ENCODE results near the gene ARHGAP23. TPM values are rescaled to one million over a fixed set of nuclear protein-coding genes. Genes with fewer than 3 reads are reported as not detected.
A peak's percentile ranks its signal among the peaks of the same experiment; 100 is the strongest.

ARHGAP23 gene
- polyA plus RNA-seq, 3 donors: 0.03 to 0.21 (median 0.09) TPM

GRCh38 chr17:38424297-38424972, 3.8 kb upstream of the ARHGAP23 start:
- no peak overlapping the region for H3K27ac ChIP-seq (ENCODE audit: low read depth in 1 of 2, low read length in 2 of 2)
- DNase-seq: no peak
- WGBS (ENCODE audit: insufficient coverage): 69% methylated on average over 3 of the region's 6 CpGs
- Mint-ChIP-seq H3K4me3 (peak overlapping the region in 1 of 2 donors; percentile 81), H3K36me3 (no peaks in the 10 kb centered on the region), H3K27me3 (ENCODE audit: low read depth in 3 of 3) (peaks cover 34 to 64% (median 53%) of the 10 kb centered on the region in 3 donors), H3K27ac (peak overlapping the region in 4 of 7 donors; percentile 3 to 64 (median 22)), H3K9me3 (peaks cover 0 to 2% (median 0%) of the 10 kb centered on the region in 7 donors), H3K4me1 (peaks cover 37% of the 10 kb centered on the region)
- no peaks in the 10 kb centered on the region for H3K79me2 ChIP-seq (ENCODE audit: insufficient read depth, low read length)
- no peak overlapping the region for H3K9ac ChIP-seq (ENCODE audit: insufficient read depth, low read length, poor library complexity, severe bottlenecking)
- no peak overlapping the region for H3K4me2 ChIP-seq (replicated peaks; ENCODE audit: extremely low read depth, low read length, poor library complexity, severe bottlenecking)
- intact Hi-C loops (cut with micrococcal nuclease): loop anchor here in 1 of 2 donors (10.0 kb wide), 1 partner anchor 60 kb away; no protein-coding TSS in a partner anchor
- H3K9me3 ChIP-seq (replicated peaks in 1 of 2; ENCODE audit: control insufficient read depth in 1 of 2, insufficient read depth in 1 of 2, low read length in 2 of 2): no peaks in the 10 kb centered on the region
- no peak overlapping the region for H3K4me3 ChIP-seq (replicated peaks in 1 of 3; ENCODE audit: low read depth in 2 of 3, low read length in 3 of 3)
- peak overlapping the region; percentile 29 for H2AFZ ChIP-seq (ENCODE audit: insufficient read depth, low read depth, low read length, poor library complexity, severe bottlenecking)
- H4K20me1 ChIP-seq (ENCODE audit: insufficient read depth, low read length): no peaks in the 10 kb centered on the region
- H3K4me1 ChIP-seq (ENCODE audit: control insufficient read depth in 1 of 2, insufficient read depth in 2 of 2, low read length in 2 of 2): peaks cover 26 to 35% of the 10 kb centered on the region in 2 donors
- TF ChIP-seq CTCF (IDR thresholded peaks at IDR 0.05): no peak
- peaks cover 3 to 37% of the 10 kb centered on the region in 2 donors for H3K27me3 ChIP-seq (ENCODE audit: control insufficient read depth in 2 of 2, insufficient read depth in 2 of 2, low read length in 2 of 2)
- no peaks in the 10 kb centered on the region for H3K36me3 ChIP-seq (replicated peaks in 1 of 2; ENCODE audit: control insufficient read depth in 1 of 2, insufficient read depth in 2 of 2, low read length in 2 of 2)

GRCh38 chr17:38425031-38425430, 3.2 kb upstream of the ARHGAP23 start:
- Mint-ChIP-seq H3K4me3 (peak overlapping the region in 1 of 2 donors; percentile 81), H3K36me3 (no peaks in the 10 kb centered on the region), H3K27ac (peak overlapping the region in 5 of 7 donors; percentile 3 to 43 (median 19)), H3K27me3 (ENCODE audit: low read depth in 3 of 3) (peaks cover 30 to 58% (median 47%) of the 10 kb centered on the region in 3 donors), H3K4me1 (peaks cover 43% of the 10 kb centered on the region), H3K9me3 (peaks cover 0 to 1% (median 0%) of the 10 kb centered on the region in 7 donors)
- Histone ChIP-seq H3K79me2 (ENCODE audit: insufficient read depth, low read length) (no peaks in the 10 kb centered on the region), H3K36me3 (replicated peaks in 1 of 2; ENCODE audit: control insufficient read depth in 1 of 2, insufficient read depth in 2 of 2, low read length in 2 of 2) (no peaks in the 10 kb centered on the region), H3K27me3 (ENCODE audit: control insufficient read depth in 2 of 2, insufficient read depth in 2 of 2, low read length in 2 of 2) (peaks cover 0 to 31% of the 10 kb centered on the region in 2 donors), H3K4me2 (replicated peaks; ENCODE audit: extremely low read depth, low read length, poor library complexity, severe bottlenecking) (peak overlapping the region; percentile 16), H3K4me3 (replicated peaks in 1 of 3; ENCODE audit: low read depth in 2 of 3, low read length in 3 of 3) (no peak overlapping the region), H3K9me3 (replicated peaks in 1 of 2; ENCODE audit: control insufficient read depth in 1 of 2, insufficient read depth in 1 of 2, low read length in 2 of 2) (no peaks in the 10 kb centered on the region), H3K27ac (ENCODE audit: low read depth in 1 of 2, low read length in 2 of 2) (no peak overlapping the region), H3K4me1 (ENCODE audit: control insufficient read depth in 1 of 2, insufficient read depth in 2 of 2, low read length in 2 of 2) (peaks cover 26 to 37% of the 10 kb centered on the region in 2 donors), H2AFZ (ENCODE audit: insufficient read depth, low read depth, low read length, poor library complexity, severe bottlenecking) (peak overlapping the region; percentile 29), H4K20me1 (ENCODE audit: insufficient read depth, low read length) (no peaks in the 10 kb centered on the region), H3K9ac (ENCODE audit: insufficient read depth, low read length, poor library complexity, severe bottlenecking) (no peak overlapping the region)
- WGBS (ENCODE audit: insufficient coverage): 5% methylated on average over 8 of the region's 13 CpGs
- TF ChIP-seq CTCF (IDR thresholded peaks at IDR 0.05): no peak
- intact Hi-C loops (cut with micrococcal nuclease): loop anchor here (5.0 to 10.0 kb wide), 2 partner anchors 57 to 60 kb away; no protein-coding TSS in a partner anchor
- peak in 2 of 3 donors; percentile 14 to 61 for DNase-seq
